COLO668 (cell line): ENCODE data around the gene CEP170B.
A peak's percentile ranks its signal among the peaks of the same experiment; 100 is the strongest.
"Not testable (repeated sequence)": the region's sequence is repeated elsewhere in the genome, so short reads cannot be mapped to it uniquely, and the experiment has no call there.

Experiments
- DNase-seq: peaks from one replicate; lab custom pipeline; 2025; ENCODE audit not compliant: unreplicated experiment; lab: John Stamatoyannopoulos, UW

CEP170B gene

DNA sequence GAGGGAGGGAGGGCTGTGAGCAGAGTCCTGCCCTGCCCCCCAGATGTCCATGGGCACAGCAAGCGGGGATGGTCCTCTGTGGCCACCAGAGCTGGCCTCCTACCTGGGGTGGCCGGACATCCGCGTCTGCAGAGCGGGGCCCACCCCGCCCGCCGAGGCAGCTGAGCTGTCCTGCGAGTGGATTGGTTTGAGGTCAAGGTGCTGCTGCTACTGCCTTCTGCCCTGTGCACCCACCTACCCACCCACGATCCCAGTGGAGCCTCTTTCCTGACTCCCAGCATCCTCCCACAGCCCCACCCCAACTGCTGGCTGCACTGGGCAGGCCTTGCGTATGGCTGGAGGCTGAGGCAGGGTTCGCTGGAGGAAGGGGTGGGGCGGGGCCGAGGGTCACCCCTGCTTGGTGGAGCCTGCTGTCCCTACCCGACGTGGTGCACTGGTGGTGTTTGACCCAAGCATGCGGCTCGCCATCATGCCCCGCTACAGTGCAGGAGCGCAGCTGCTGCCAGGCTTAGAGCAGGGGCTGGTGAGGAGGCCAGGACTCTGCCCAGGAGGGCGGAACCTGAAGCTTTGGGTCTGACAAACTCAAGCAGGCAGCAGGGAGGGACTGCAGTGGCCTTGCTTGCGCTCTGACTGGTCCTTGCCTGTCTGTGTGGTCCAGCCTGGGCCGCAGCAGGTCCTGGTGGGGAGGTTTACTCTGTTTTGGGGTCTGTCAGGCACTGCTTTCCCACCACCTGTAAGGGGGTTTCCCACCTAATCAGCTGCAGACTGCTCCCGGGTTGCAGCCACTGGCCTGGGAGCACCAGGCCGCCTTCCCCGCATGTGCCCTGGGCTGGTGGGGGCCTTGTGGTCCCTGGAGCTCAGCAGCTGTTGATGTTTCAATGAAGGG lies 23.7 kb downstream of the CEP170B start:
- no peak for DNase-seq

DNA sequence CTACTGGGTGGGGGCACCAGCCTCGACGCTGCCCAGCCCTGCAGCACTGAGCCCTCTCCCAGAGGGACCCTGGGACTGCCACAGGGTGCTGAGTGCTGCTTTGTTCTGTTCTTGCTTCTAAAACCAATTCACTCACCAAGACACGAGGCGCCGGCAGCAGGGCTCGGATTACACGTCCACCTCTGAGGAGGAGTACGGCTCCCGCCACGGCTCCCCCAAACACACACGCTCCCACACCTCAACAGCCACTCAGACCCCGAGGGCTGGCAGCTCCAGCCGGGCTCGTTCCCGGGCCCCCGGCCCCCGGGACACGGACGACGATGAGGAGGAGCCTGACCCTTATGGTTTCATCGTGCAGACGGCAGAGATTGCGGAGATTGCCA lies 24.3 kb downstream of the CEP170B start:
- DNase-seq: no peak

GRCh38 chr14:104890292-104890691 lies 25.2 kb downstream of the CEP170B start:
- not testable (repeated sequence) for DNase-seq

DNA sequence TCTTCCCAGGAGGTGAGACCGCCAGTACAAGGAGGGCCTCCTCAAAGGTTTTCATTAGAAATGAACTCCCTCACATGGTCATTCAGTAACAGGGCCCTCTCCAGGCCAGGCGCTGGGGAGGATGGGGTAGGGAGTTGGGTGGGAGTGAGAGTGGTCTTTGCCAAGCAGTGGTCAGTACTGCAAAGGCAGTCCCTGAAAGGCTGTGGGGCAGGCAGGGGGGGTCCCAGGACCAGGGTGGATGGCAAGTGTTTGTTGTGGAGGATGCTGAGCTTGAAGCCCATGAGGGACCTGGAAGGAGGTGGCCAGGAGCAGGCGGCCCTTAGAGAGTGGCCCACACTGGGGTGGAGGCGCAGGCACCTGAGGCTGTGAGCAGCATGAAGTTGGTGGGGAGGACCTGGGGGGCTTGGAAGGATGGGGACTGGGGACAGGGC lies 26.1 kb downstream of the CEP170B start:
- DNase-seq: no peak

DNA sequence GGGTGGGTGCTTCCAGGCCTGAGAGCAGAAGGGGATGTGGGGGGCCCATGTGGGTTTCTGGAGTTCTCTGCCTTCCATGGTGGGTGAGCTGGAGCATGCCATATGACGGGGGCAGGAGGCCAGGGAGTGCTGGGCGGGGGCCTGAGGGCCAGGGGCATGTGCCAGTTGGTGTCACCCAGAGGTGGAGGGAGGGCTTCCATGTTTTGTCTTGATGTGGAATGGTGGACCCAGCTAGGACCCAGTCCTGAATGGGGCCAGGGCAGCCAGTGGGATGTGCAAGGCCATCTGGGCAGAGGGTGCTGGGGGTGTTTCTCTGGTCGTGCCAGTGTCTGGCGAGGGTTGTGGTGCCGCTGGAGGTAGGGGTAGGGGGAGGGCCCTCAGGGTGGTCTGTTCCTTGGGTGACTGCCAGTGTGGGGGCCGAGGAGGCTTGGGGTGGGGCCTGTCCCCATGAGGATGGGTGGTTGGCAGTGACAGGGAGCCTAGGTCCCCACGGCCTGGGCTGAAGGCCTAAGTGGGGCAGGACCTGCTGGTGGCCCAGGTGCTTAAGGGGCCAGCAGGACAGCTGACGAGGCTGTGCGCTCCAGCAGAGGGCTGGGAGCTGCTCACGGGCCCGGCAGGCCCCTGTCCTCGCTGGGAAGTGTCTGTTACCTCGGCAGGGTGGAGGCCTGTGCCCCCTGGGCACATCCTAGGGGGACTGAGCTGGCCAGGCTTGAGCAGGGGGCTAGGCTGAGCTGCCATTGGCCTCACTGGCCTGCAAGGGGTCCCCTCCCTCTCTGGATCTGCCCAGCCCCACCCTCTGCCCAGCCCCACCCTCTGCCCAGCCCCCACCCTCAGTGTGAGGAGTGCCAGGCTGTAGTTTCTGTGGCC lies 26.8 kb downstream of the CEP170B start:
- no peak for DNase-seq

GRCh38 chr14:104892531-104893434 lies 27.7 kb downstream of the CEP170B start:
- DNase-seq: no peak

DNA sequence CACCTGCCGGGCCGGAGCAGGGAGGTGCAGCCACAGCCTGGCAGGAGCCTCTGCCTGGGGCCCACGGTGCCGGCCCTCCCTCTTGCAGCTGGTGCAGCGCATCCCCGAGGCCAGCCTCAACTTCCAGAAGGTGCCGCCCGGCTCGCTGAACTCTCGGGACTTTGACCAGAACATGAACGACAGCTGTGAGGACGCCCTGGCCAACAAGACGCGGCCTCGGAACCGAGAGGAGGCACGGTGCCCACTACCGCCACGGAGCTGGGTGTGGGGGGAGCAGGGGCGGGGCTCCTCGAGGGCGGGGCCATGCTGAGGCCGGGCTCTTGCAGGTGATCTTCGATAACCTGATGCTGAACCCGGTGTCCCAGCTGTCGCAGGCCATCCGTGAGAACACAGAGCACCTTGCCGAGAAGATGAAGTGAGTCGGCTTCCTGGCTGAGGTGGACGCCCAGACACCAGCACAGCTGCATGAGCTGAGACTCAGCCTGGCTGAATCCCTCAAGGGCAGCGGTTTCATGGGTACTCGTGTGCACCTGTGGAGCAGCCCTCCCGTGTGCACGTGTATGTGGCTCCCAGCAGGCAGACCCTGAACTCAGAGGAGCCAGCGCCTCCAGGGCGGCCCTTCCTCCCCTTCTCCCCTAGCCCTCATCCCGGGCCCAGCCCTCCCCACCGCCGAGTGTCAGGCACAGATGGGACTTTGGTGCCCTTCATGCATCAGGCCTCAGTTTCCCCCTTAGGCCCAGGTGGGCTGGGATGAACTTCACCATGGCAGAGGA lies 28.6 kb downstream of the CEP170B start:
- no peak for DNase-seq

DNA sequence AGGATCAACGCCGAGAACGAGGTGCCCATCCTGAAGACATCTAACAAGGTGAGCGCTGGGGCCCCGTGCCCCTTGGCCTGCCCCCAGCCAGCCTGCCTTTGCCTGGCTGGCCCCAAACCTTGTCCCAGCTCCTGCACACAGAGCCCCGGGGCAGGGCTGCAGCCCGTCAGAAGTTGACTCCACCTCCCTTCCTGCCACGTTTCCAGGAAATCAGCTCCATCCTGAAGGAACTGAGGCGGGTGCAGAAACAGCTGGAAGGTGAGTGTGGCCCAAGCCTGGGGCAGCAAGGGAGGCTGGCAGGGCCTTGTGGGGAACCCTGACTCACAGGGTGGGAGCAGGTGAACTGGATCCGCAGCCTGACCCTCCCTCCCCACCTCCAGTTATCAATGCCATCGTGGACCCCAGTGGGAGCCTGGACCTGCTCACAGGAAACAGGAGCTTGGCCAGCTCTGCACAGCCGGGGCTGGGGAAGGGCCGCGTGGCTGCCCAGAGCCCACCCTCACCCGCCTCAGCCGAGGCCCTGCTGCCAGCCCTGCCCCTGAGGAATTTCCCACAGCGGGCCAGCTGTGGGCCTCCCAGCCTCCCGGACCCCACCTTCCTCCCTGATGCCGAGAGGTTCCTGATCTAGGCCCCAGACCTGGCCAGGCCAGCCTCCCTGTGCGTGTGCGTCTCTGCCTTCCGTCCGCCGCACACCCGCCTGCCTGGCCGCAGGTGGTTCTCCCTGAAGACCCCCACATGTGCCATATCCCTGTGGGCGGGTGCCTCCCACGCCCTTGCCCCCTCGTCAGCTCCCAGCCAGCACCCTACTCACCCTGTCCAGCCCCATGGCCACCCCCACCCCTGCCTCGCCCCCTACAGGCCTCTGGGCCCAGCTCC lies 29.5 kb downstream of the CEP170B start:
- DNase-seq: no peak

DNA sequence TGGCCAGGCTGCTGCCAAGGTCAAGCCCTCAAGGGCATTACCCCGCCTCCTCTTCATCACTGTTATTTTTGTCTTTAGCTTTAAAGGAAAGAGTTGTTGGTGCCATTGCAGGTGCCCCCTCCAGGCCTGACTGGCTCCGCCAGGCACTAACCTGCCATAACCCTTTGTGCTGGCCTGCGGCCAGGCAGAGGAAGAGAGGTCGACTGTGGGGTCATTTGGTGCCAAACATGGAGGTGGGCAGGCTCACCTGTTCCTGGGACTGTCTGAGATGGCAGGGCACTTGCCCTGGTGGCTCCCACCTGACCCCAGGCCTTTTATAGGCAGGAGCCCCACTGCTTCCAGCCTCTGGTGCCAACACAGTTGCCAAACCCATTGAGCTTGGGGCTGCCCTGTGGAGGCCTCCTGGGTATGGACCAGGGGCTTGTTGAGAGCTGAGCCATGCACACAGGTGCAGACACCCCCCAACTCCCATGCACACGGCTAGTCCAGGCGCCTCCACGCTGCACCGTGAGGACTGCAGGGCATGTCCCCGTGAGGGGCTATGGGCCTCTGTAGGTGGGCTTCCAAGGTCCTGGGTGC lies 30.2 kb downstream of the CEP170B start:
- no peak for DNase-seq

- peak; percentile 96 for DNase-seq
Measured at GRCh38 chr14:104895786-104896661, 31.0 kb downstream of the CEP170B start.

GRCh38 chr14:104897330-104898194 lies 32.5 kb downstream of the CEP170B start:
- no peak for DNase-seq

- no peak for DNase-seq
Measured at GRCh38 chr14:104898195-104898558, 33.1 kb downstream of the CEP170B start.

GRCh38 chr14:104898870-104899510 lies 33.9 kb downstream of the CEP170B start:
- no peak for DNase-seq

GRCh38 chr14:104899781-104900180 lies 34.7 kb downstream of the CEP170B start:
- no peak for DNase-seq

GRCh38 chr14:104900639-104901512 lies 35.8 kb downstream of the CEP170B start:
- no peak for DNase-seq

DNA sequence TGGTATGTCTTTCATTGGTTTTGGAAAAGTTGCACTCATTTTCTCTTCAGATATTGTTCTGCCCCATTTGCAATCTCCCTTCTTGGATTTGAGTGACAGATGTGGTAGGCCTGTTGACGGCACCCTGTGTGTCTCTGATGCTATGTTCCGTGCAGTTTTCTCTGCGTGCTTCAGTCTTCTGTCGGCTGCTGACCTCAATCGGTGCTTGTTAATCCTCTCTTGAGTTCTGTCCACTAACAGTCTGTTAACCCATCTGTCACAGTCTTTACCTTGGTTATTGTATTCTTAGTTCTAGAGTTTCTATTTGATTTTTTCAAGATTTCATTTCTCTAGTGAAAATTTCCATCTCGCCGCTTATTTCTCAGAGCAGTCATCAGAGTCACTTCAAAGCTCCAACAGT lies 38.9 kb downstream of the CEP170B start:
- no peak for DNase-seq
